GOT3 (cell line): ENCODE results near the gene WDR93.

Source experiments
- DNase-seq: peaks from one replicate; lab custom pipeline; 2025; ENCODE audit warnings: mixed read lengths; lab: John Stamatoyannopoulos, UW

The WDR93 gene

DNA sequence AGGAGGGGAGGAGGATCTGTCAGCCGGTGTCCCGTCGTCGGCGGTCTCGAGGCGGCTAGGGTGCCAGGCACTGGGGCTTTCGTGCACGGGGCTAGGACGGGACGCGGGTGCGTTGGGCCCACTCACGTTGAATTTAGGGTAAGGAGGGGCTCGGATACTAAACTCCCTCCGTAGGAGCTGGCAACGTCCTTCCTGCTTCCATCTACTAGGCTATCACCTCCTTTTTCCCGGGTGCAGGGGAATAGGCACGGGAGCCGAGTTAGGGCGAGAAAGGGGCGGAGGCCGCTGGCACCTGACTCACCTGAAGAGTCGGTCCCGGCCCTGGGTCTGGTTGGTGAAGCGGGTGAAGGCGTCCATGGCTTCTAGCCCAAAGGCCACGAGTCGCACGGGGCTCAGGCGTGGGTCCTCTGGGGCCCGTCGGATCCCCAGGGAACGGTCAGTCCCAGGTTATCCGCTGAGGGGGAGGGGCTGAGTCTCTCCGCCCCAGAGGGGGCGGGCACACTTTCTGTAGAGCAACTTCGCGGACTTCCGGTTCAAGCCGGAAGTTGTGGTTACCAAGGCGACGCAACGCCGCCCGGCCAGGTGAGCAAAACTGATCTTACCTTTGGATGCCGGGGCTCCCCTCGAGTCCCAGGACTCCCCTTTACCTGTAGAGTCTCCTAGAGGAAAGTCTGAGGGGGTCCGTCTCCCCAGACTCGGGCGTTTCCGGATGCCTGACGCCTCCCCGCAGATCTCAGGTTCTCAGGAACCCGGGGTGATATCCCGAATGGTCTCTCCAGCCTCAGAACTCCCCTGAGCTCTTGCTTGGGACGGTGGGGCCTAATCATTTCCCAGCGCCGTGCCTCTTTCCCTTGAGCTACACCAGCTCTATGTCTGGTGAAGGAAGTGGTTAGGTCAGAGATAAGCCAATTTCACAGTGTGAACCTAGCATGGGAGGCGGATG, at the start of gene WDR93, which contains the start of gene PEX11A:
Gene WDR93, plus strand, starts transcription at position 536 of the 943 bp plus-strand sequence. CDS start 10,936 bp downstream, outside the sequence.
Gene PEX11A, minus strand, starts transcription at position 479 of the 943 bp plus-strand sequence. Its CDS starts 122 bp downstream, at position 357.
- no peak for DNase-seq

GRCh38 chr15:89641053-89641452, 49.6 kb upstream of the WDR93 start:
- no peak for DNase-seq

DNA sequence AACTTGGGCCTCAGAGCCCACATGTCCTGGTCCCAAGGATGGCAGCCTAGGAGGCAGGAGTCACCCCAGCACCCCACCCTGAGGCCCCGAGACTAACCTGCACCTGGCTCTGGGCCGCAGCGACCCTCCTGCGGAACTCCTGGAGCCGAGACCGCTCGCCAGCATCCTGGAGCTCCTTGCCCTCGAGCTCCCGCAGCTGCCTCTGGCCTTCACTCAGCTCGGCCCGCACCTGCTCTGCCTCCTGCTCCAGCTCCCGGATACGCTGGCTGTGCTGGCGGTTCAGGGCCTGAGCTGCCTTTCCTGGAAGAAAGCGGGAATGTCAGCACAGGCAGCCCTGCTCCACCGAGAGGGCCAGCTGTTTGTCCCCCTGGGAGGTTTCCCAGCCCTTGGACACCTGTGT, 48.5 kb upstream of the WDR93 start:
- no peak for DNase-seq

DNA sequence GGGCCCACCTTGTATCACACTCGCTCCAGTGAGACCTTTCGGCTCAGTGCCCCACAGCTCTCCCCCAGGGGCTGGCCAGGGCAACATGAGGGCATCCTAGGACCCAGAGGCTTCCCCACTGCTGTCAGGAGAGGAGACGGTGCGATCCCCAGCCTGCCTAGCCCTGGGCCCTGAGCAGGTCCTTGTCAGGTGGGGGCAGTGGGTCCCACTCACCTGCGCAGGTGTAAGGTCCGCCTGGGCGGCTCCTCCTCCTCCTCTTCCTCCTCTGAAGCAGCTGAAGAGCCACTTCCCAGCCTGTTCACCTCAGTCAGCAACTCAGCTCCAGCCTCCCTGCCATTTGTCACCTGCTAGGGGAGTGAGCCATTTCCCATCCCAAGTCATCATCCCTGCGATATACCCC, 44.9 kb upstream of the WDR93 start:
- DNase-seq: no peak

DNA sequence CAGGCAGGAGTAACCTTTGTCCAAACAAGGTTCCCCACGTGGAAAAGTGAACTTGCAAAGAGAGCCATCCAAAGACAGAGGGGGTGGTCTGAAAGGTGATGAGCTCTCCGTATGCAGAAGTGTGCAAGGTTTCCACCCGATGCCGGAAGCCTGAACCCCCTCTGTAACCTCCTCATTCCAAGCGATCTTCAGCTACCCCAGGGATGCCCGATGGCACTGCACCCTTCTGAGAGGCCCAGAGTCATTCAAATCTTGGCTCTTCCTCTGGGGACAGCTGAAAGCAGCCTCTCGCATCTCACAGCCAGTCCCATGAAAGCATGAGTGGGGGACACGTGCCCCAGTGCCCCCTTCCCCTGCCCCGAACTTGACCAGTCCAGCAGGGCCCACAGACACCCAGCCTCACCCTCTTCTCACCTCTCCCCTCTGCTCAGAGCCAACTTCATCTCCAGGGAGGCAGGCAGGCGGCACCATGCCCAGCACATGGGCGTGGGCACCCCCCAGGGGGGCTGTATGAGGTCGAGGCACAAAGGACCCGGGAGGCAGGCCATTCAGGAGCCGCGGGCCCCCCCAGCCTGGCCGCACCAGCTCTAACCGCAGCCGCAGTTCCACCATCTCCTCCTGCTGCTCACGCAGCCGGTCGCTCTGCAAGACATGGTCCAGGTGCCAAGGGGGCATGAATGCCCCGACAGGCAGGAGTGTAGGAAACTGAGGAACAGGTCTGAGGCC, 44.0 kb upstream of the WDR93 start:
- no peak for DNase-seq

DNA sequence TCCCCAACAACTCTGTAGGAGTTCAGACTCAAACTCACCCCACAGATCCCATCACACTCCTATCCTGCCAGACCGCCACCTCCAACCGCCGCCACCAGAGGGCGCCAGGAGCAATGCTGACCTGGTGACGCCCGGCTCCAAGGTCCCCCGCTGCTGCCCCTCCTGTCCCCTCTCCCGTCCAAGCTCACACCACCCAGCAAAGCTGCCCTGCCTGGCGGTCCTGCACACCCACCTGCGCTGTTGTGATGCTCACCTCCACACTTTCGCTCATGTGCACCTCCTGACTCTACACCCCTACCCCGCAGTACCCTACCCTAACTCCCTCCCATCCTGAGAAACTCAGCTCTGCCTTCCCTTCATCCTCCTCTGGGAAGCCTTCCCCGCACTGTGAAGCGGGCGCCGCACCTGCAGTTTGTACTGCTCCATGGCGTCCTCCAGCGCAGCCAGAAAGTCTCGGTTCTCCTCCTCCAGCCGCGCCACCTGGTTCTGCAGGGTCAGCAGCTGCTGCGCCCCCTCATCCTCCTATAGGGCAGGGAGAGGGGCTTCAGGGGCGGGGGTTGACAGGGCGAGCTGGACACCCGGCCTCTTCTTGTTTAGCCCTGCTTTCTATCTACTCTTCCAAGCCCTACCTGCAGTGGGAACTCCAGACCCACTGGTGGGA, 43.3 kb upstream of the WDR93 start:
- DNase-seq: no peak

DNA sequence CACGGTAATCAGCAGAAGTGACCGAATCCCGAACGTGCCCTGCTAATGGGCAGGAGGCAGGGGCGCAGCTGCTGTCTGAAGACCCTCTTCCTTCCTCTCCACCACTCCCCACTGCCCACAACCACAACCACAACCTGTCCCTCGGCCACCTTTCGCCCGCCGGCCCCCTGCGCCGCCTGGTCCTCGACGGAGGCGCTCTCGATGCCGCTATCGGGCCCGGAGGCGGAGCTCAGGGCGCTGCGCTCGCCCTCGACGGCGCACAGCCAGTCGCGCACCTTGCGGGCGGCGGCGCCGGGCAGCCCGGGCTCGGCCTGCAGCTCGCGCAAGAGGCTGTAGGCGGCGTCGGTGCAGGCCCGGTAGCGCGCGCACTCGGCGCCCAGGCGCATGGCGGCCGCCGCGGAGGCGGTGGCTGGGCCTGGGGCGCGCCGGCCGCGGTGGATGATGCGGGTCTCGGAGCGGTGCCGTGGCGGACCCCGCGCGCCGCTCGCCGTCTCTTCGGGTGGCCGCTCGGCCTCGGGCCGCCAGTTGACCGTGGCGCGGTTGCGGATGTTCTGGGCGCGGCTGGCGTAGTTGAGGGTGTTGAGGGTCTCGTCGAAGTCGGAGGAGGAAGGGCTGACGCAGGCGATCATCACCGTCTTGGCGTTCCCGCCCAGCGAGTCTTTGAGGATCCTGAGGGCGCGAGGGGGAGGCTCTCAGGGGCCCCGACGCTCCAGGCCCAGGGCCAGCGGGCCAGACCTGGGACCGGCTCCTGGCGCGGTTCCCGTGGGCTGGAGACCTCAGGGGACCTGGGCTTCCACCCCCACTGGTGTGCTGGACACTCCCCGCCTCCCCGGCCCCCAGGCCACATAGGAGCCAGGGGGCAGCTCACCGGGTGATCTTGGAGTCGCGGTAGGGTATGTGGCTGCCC, 42.3 kb upstream of the WDR93 start:
- no peak for DNase-seq

- no peak for DNase-seq
Measured at GRCh38 chr15:89649013-89649625, 41.5 kb upstream of the WDR93 start.

GRCh38 chr15:89649716-89650115, 40.9 kb upstream of the WDR93 start:
- DNase-seq: no peak

DNA sequence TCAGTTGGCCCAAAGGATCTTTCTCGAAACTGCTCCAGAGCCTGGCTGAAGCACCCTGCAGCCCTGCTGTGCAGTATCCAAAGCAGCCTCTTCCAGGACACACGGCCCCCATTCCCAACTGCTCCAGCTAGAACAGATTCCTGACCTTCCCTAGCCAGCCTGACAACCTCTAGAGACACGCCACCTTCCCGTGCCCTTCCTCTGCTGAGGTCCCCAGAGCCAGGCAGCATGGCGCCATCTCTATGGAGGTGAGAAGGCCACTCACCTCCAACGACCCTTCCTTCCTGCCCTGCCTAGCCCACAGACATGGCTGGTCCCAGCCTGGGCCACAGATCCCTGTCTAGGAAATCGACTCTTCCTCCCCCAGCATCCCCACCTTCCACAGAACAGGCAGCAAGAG, 38.5 kb upstream of the WDR93 start:
- no peak for DNase-seq

DNA sequence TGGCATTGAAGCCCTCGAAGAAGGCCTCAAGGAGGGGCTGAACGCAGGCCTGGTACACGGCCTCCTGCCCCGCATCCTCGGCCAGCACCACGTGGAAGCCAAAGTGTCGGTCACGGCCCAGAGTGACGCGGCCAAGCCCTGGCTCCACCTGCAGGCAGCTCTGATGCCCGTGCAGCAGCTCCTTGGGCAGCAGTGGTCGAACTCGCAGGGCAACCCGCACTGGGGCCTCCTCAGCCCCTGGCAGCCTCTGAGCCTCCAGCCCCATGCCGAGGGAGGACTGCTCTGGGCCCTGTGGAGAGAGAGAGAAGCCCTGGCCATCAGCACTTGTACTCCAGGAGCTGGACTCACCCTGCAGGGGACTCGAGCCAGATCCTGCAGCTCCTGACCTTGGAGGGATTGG, 37.9 kb upstream of the WDR93 start:
- DNase-seq: no peak

DNA sequence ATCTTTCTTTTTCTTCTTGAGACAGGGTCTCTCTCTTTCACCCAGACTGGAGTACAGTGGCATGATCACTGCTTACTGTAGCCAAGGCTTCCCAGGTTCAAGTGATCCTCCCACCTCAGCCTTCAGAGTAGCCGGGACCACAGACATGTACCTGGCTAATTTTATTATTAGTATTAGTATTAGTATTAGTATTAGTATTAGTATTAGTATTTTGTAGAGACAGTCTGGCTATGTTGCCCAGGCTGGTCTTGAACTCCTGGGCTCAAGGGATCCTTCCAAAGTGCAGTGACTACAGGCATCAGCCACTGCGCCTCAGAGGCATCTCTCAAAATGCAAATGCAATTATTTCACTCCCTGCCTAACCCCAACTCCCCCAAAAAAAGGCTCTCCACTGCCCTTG, 37.0 kb upstream of the WDR93 start:
- DNase-seq: no peak

GRCh38 chr15:89654301-89654761, 36.3 kb upstream of the WDR93 start:
- no peak for DNase-seq

DNA sequence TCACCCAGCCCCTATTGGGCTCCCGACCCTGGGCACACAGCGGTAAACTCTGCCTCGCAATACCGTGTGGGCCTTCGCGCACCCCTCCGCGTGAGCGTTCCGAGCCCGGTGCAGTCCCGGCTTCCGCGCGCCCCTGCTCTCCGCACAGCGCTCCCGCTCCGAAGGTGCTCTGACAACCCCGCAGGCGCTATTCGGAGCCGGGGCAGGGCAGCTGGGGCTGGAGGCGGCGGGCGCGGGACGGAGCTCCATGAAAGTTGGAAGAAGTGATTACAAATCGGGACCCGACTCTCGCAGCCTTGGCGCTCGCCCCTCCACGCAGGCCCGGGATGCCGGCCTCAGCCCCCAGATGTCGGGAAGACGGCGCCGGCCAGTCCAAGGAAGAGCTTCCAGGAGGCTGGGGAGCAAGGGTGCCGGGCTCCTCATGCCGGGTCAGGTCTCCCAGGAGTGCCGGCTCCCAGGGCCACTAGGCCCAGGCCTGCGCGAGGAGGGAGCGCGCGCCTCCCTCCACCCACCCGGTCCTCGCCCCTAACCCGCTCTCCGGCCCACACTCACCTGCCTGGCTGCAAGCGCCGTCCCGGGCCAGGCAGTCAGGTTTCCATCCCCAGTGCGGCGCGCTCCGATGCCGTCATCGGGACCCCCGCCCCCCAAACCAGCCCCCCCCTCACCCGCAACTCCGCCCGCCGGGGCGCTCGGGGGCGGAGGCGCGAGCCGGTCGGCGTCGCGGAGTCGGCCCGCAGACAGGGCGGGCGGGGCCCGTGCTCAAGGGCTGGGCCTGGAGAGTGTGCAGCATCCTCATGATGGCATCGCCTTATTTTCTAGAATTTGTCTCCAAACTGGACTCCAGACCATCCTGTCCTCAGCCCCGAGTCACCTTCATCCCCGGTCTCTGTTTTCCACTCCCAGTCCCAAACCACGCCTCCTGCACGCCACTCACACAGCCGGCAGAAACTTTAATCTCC, 35.5 kb upstream of the WDR93 start, which contains the start of gene KIF7:
Gene KIF7, minus strand, starts transcription at position 621 of the 959 bp plus-strand sequence. CDS start 2,537 bp downstream, outside the sequence.
- DNase-seq: no peak

DNA sequence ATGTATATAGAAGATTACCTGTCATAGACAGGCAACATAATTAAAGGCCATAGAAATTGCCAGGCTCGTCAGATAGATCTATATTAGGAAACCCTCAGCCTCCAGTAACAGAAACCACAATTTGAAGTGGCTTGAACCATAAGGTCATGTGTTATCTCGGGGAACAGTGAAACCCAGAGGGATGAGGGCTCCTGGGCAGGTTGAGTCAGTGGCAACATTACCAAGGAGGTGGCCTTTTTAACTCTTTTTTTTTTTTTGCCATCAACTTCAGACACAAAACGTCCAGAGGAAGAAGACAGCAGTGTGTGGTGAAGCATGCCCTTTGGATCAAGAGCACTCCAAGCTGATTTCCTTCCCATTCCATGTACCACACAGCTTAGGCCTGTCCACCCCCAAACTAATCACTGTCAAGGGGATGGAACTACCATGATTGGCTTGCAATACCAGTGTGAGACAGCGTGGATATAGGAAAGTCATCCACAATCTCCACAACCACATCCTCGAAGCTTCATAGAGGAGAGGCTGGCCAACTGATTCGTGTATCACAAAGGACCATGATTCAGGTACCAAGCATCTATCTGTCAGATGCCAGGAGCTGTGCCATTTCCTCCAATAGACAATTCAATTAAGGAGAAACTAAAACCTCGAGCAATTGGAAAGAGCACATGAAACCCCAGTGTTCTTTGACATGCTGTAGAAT, 34.3 kb upstream of the WDR93 start:
- no peak for DNase-seq

GRCh38 chr15:89657686-89658200, 32.9 kb upstream of the WDR93 start:
- no peak for DNase-seq

- DNase-seq: no peak
Measured at GRCh38 chr15:89659295-89659694, 31.3 kb upstream of the WDR93 start.

DNA sequence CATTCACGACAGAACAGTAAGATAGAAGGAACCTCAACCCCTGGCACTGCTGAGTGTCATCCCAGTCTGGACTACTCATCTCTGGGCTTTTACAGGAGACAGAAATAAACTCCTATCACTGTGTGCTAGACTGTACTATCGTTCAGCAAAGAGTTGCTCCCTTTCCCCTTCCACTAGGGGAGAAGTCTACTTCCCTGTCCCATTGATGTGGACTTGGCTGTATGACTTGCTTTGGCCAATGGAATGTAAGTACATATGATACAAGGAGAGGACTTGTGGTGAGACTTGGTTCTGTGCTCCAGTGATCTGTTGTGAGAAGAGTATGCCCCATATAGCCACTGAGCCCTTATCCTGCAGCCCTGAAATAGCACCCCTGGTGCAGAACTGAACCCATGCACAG, 30.1 kb upstream of the WDR93 start:
- no peak for DNase-seq
